LNCaP clone FGC (cell line): ENCODE data around the gene HIVEP1.

Experiments used
- DNase-seq: peaks from one replicate; pipeline ENCODE4 v3.0.0-alpha.2; 2011; ENCODE audit warnings: low read depth
- H3K4me3 ChIP-seq: 2 replicates; pipeline ENCODE4 v1.5.1; 2011; ENCODE audit warnings: mild to moderate bottlenecking, low read depth, low read length, control low read depth
- TF ChIP-seq, protein P1 (sequence below): IDR thresholded peaks from 2 replicates; pipeline ENCODE4 v1.5.1; 2012; ENCODE audit warnings: mild to moderate bottlenecking; ENCODE audit not compliant: control insufficient read depth, insufficient read depth; ENCODE audit errors: extremely low read depth

Gene HIVEP1

DNA sequence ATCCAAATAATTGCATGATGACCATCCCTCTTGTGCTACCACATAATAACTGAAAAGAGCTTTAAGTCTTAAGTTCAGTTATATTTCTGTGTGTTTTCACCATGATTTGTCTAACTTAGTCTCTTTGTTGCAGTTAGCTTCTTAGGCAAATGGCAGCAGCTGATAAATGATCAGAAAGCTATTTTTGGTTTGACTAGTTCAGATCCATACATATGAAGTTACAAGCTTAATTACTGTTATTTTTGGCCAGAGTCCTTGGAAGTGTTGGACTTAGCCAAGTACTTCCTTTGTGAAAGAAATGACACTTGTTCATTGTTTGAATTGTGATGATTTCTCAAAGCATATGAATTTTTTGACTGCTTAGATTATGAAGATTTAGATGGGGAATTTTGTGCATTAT is 54.2 kb downstream of the HIVEP1 start:
- H3K4me3 ChIP-seq = no peak overlapping the region

DNA sequence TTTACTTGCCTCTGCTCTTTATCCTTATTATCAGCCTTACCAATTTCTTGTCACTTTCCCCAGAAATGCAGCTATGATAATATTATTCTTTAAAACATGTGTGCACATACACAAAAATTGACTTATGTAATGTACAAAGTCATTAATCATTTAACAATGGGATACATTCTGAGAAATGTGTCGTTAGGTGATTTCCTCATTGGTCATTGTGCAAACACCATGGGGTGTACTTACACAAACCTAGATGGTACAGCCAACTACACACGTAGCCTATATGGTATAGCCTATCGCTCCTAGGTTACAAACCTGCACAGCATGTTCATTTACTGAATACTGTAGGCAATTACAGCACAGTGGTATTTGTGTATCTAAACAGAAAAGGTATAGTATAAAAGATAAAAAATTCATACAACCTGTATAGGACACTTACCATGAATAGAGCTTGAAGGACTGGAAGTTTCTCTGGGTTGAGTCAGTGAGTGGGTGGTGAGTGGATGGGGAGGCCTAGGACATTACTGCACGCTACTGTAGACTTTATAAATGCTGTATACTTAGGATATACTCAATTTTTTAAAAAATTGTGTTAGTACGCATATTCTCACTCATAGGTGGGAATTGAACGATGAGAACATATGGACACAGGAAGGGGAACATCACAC is 56.9 kb downstream of the HIVEP1 start:
- peak; percentile 71 for DNase-seq
- no peak overlapping the region for H3K4me3 ChIP-seq
- TF ChIP-seq, protein P1, sequence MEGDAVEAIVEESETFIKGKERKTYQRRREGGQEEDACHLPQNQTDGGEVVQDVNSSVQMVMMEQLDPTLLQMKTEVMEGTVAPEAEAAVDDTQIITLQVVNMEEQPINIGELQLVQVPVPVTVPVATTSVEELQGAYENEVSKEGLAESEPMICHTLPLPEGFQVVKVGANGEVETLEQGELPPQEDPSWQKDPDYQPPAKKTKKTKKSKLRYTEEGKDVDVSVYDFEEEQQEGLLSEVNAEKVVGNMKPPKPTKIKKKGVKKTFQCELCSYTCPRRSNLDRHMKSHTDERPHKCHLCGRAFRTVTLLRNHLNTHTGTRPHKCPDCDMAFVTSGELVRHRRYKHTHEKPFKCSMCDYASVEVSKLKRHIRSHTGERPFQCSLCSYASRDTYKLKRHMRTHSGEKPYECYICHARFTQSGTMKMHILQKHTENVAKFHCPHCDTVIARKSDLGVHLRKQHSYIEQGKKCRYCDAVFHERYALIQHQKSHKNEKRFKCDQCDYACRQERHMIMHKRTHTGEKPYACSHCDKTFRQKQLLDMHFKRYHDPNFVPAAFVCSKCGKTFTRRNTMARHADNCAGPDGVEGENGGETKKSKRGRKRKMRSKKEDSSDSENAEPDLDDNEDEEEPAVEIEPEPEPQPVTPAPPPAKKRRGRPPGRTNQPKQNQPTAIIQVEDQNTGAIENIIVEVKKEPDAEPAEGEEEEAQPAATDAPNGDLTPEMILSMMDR = no peak

More for the DNA sequence above, 54.2 kb downstream of the HIVEP1 start:
- peak; percentile 57 for DNase-seq
- TF ChIP-seq, protein P1 = no peak

DNA sequence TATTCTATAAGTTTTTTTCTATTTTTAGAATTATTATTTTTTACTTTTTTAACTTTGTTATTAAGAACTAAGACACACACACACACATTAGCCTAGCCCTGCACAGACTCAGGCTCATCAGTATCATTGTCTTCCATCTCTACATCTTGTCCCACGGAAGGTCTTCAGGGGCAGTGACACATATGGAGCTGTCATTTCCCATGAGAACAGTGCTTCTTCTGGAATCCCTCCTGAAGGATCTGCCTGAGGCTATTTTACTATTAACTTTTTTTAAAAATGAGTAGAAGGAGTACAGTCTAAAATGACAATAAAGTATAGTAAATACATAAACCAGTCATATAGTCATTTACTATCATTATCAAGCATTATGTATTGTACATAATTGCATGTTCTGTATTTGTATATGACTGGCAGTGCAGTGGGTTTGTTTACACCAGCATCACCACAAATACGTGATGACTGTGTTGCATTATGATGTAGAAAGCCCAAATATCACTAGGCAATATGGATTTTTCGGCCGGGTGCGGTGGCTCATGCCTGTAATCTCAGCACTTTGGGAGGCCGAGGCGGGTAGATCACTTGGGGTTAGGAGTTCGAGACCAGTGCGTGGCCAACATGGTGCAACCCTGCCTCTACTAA is 57.9 kb downstream of the HIVEP1 start:
- no peak overlapping the region for H3K4me3 ChIP-seq
- TF ChIP-seq, protein P1 = no peak
- no peak for DNase-seq

GRCh38 chr6:12071064-12071615 is 59.0 kb downstream of the HIVEP1 start:
- DNase-seq = no peak
- TF ChIP-seq, protein P1 = no peak
- no peak overlapping the region for H3K4me3 ChIP-seq

DNA sequence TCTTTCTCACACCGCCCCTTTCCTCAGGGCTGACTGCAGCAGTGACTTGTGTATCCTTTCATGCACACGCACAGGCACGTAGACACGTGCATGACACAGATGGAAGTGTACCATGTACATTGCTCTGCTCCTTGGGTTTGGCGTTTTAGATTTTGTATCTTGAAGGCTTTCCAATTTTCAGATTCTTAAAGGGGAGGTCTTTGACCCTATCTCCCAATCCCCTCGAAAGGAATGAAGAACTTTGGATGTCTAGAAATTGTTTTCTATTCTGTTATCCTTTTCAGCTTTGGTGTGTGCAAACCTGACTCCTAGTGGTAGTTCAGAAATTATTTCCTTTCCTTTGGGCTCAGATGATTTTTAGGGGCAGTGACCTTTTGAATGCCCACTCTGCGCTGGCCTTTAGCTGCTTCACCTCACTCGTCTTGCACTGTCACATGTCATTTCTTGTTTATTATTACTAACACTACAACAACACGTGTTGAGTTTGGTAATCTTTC is 63.0 kb downstream of the HIVEP1 start:
- DNase-seq = no peak
- no peak overlapping the region for H3K4me3 ChIP-seq
- TF ChIP-seq, protein P1 = peak; percentile 46

DNA sequence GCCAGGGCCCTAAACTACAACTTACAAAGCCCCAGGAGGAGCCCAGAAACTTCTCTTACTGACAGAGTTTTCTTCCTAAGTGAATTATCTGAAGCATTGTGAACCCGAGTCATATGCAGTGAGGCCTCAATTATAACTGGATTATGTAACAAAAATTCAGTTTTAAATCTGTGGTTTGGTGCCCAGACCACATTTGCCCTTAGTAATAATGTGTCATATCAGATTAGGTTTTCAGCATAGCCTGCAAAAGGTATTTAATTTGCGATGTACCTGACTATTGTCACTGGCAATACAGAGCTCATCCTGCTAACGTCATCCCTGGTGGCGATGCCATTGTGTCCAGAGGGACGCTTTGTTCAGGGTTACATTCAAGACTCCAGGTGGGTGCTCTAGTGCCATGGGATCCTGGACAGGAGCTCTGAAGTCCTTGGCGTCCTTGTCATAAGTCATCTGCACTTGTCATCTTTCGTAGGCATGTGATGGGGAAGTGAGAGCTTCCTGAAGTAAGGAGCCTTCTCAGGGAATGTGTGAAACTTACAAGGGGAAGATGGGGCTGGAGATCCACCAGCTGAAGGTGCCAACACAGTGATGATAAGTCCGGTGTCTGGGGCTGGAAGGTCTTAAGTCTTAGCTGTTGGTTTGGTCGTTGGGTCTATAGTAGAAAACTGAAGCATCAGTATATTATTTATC is 65.1 kb downstream of the HIVEP1 start:
- TF ChIP-seq, protein P1 = no peak
- no peak overlapping the region for H3K4me3 ChIP-seq
- DNase-seq = no peak
